ENCODE measurements around the gene NLE1.

DNA sequence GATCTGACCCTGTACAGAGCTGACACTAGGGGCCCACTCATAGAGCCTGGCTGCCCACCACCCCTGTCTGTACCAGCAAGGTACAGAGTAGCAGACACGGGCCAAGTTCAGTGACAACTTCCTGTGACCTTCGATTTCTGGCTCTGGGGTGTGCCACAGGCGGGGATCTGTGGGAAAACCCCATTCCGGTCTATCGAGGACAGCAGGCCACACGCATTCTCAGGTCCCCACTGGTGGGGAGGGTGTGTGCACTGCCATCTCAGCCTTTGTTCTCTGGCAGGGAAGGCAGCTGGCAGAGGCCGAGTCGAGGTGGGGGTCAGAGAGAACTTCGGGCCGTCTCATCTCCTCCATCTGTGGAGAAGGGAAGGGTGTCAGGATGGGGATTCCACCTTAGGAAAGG lies 10.0 kb downstream of the NLE1 start:
- TF ChIP-seq, protein P1, sequence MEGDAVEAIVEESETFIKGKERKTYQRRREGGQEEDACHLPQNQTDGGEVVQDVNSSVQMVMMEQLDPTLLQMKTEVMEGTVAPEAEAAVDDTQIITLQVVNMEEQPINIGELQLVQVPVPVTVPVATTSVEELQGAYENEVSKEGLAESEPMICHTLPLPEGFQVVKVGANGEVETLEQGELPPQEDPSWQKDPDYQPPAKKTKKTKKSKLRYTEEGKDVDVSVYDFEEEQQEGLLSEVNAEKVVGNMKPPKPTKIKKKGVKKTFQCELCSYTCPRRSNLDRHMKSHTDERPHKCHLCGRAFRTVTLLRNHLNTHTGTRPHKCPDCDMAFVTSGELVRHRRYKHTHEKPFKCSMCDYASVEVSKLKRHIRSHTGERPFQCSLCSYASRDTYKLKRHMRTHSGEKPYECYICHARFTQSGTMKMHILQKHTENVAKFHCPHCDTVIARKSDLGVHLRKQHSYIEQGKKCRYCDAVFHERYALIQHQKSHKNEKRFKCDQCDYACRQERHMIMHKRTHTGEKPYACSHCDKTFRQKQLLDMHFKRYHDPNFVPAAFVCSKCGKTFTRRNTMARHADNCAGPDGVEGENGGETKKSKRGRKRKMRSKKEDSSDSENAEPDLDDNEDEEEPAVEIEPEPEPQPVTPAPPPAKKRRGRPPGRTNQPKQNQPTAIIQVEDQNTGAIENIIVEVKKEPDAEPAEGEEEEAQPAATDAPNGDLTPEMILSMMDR (IDR thresholded peaks at IDR 0.05; ENCODE audit: low read depth, low read length): no peak
- TF ChIP-seq MAX (IDR thresholded peaks at IDR 0.05; ENCODE audit: low read depth, low read length) (no peak), POLR2A (IDR thresholded peaks at IDR 0.05; ENCODE audit: extremely low read depth, insufficient read length) (no peak)

Measured in NB4 (cell line).